ENCODE measurements around the gene PAK5. TPM values are rescaled to one million over a fixed set of nuclear protein-coding genes. Genes with fewer than 3 reads are reported as not detected.

Gene PAK5
- total and polyA plus RNA-seq, 2 of the 13 experiments (the other 11 are each of a cell fraction or from before 2014, with no cell fraction given) = not detected

DNA sequence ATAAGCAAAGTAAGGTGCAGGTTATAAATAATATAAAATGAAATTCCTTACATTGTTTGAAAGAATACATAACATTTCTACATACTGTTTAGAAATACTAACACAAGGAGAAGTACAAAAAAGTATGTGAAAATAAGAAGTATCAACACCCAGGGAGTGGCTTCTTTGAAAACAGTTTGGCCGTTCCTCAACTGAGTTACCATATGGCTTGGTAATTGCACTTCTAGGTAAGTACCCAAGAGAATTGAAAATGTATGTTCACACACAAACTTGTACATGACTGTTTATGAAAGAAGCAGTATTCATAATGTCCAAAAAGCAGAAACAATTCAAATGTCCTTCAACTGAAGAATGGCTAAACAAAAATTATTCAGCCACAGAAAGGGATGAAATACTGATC is 30.7 kb downstream of the PAK5 start (continued):
- TF ChIP-seq EED (CRISPR knock-in tag; IDR thresholded peaks at IDR 0.05) = no peak
- TF ChIP-seq, protein P1, sequence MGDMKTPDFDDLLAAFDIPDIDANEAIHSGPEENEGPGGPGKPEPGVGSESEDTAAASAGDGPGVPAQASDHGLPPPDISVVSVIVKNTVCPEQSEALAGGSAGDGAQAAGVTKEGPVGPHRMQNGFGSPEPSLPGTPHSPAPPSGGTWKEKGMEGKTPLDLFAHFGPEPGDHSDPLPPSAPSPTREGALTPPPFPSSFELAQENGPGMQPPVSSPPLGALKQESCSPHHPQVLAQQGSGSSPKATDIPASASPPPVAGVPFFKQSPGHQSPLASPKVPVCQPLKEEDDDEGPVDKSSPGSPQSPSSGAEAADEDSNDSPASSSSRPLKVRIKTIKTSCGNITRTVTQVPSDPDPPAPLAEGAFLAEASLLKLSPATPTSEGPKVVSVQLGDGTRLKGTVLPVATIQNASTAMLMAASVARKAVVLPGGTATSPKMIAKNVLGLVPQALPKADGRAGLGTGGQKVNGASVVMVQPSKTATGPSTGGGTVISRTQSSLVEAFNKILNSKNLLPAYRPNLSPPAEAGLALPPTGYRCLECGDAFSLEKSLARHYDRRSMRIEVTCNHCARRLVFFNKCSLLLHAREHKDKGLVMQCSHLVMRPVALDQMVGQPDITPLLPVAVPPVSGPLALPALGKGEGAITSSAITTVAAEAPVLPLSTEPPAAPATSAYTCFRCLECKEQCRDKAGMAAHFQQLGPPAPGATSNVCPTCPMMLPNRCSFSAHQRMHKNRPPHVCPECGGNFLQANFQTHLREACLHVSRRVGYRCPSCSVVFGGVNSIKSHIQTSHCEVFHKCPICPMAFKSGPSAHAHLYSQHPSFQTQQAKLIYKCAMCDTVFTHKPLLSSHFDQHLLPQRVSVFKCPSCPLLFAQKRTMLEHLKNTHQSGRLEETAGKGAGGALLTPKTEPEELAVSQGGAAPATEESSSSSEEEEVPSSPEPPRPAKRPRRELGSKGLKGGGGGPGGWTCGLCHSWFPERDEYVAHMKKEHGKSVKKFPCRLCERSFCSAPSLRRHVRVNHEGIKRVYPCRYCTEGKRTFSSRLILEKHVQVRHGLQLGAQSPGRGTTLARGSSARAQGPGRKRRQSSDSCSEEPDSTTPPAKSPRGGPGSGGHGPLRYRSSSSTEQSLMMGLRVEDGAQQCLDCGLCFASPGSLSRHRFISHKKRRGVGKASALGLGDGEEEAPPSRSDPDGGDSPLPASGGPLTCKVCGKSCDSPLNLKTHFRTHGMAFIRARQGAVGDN (CRISPR knock-in tag; IDR thresholded peaks at IDR 0.05) = no peak
- no peak for TF ChIP-seq ZMYM3 (CRISPR knock-in tag; IDR thresholded peaks at IDR 0.05)
- no peak for TF ChIP-seq MYC (CRISPR knock-in tag; IDR thresholded peaks at IDR 0.05; ENCODE audit: borderline replicate concordance)
- no peak for TF ChIP-seq ZNF367 (CRISPR knock-in tag; IDR thresholded peaks at IDR 0.05; ENCODE audit: borderline replicate concordance)

DNA sequence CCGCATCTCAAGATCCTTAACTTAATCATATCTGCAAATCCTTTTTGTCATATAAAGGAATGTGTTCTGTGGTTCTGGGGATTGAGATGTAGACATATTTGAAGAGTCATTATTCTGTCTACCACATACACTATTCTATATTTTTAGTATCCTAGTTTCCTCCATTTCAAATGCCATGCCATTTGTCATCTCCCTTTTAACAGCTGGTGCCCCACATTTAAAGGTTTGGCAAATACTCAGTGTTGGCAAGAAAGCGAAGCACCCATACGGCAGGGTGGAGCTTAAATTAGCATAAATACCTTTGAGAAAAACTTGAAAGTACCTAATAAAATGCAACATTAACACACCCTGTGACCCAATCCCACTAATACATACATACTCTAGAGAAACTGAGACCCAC is 31.7 kb downstream of the PAK5 start:
- Histone ChIP-seq H3K27me3 (ENCODE audit: control insufficient read depth in 1 of 2, insufficient read depth in 2 of 2, low read length in 2 of 2) (no peaks in the 10 kb centered on the region), H2AFZ (ENCODE audit: low read length) (no peak overlapping the region), H3K27ac (ENCODE audit: extremely low read length, insufficient read depth, low read length) (no peak overlapping the region), H3K4me3 (replicated peaks in 1 of 3; ENCODE audit: insufficient read depth in 1 of 3, low read depth in 2 of 3, low read length in 3 of 3) (no peak overlapping the region), H3K4me2 (ENCODE audit: low read depth, low read length) (no peak overlapping the region), H3K79me2 (ENCODE audit: insufficient read depth, low read length) (no peaks in the 10 kb centered on the region), H4K20me1 (ENCODE audit: insufficient read depth, low read length) (no peaks in the 10 kb centered on the region), H3K9ac (ENCODE audit: insufficient read depth, low read depth, low read length) (no peak overlapping the region), H3K9me3 (ENCODE audit: low read length) (no peaks in the 10 kb centered on the region), H3K4me1 (ENCODE audit: insufficient read depth, low read length) (no peaks in the 10 kb centered on the region), H3K36me3 (replicated peaks in 1 of 2; ENCODE audit: control insufficient read depth in 1 of 2, insufficient read depth in 2 of 2, low read length in 2 of 2) (no peaks in the 10 kb centered on the region)
- 28% methylated on average over 3 of the region's 3 CpGs for WGBS (ENCODE audit: low lambda C conversion rate)
- ChIA-PET CTCF (ENCODE audit: low intra/inter-chr PET ratio, low total read pairs) (no interaction called here), POLR2A (no interaction called here)
- no peak for FAIRE-seq
- no peak for DNase-seq (ENCODE audit: low spot score)
- intact Hi-C loops (cut with micrococcal nuclease; ENCODE audit: unreplicated experiment) (no loop called here), in situ Hi-C loops (cut with HindIII; ENCODE audit: extremely low pct_ligation_motif_present, low pct_unique_long_range_greater_than_20kb) (no loop called here)
- no TSS peak for BruUV-seq (replicated peaks)
- no peak for ATAC-seq
- TF ChIP-seq MAFF (IDR thresholded peaks at IDR 0.05; ENCODE audit: low read depth, low read length) = no peak
- no peak for TF ChIP-seq POGZ (CRISPR knock-in tag; IDR thresholded peaks at IDR 0.05)
- no peak for TF ChIP-seq EHMT2 (IDR thresholded peaks at IDR 0.05; ENCODE audit: borderline replicate concordance, low read depth, low read length)
- TF ChIP-seq GABPB1 (CRISPR knock-in tag; IDR thresholded peaks at IDR 0.05) = no peak
- TF ChIP-seq, protein P2, sequence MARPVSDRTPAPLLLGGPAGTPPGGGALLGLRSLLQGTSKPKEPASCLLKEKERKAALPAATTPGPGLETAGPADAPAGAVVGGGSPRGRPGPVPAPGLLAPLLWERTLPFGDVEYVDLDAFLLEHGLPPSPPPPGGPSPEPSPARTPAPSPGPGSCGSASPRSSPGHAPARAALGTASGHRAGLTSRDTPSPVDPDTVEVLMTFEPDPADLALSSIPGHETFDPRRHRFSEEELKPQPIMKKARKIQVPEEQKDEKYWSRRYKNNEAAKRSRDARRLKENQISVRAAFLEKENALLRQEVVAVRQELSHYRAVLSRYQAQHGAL (CRISPR knock-in tag; IDR thresholded peaks at IDR 0.05; ENCODE audit: not compliant biosample characterization) = no peak
- TF ChIP-seq CEBPB (IDR thresholded peaks at IDR 0.05; ENCODE audit: borderline replicate concordance, low read depth, low read length) = no peak
- TF ChIP-seq, protein P3, sequence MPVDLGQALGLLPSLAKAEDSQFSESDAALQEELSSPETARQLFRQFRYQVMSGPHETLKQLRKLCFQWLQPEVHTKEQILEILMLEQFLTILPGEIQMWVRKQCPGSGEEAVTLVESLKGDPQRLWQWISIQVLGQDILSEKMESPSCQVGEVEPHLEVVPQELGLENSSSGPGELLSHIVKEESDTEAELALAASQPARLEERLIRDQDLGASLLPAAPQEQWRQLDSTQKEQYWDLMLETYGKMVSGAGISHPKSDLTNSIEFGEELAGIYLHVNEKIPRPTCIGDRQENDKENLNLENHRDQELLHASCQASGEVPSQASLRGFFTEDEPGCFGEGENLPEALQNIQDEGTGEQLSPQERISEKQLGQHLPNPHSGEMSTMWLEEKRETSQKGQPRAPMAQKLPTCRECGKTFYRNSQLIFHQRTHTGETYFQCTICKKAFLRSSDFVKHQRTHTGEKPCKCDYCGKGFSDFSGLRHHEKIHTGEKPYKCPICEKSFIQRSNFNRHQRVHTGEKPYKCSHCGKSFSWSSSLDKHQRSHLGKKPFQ (CRISPR knock-in tag; IDR thresholded peaks at IDR 0.05; ENCODE audit: insufficient replicate concordance) = no peak
